ENCODE data around the gene TNFRSF14. TPM values are rescaled to one million over a fixed set of nuclear protein-coding genes. Genes with fewer than 3 reads are reported as not detected.
A peak's percentile ranks its signal among the peaks of the same experiment; 100 is the strongest.

Gene TNFRSF14
- total RNA-seq, 2 donors from 2014 or later: 25.9 to 58.3 TPM

DNA sequence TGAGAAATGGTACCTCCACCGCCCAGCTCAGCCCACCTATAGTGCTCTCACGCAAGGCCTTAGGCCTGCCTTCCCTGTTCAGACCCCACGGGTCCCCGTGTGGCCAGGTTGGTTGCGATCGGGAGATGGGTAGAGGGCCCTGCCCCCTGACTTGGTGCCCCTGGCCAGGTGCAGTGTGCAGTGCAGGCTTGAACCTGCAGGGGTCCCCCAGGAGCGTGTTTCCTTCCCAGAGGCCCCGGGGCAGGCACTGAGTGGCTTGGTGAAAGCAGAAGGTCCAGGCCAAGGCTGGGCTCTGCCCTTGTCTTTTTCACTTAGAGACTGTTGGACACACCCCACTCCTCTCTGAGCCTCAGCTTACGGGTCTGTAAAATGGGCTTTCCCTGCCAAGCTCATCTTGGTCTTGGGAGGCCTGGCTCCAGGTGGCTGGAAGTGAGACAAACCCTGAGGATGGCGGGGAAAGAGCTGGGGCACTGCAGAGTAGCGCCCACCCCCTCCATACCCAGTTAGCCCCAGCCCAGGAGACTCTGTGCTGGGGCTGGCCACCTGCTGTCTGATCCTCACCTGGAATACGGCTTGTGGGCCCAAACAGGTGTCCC lies 16.8 kb upstream of the TNFRSF14 start:
- Histone ChIP-seq H3K27ac (no peak overlapping the region), H3K36me3 (replicated peaks in 1 of 2; ENCODE audit: insufficient read depth in 1 of 2, low read depth in 2 of 2) (no peaks in the 10 kb centered on the region), H3K4me3 (no peak overlapping the region), H3K4me1 (no peaks in the 10 kb centered on the region), H3K9me3 (no peaks in the 10 kb centered on the region), H3K27me3 (peaks cover 0 to 4% of the 10 kb centered on the region in 2 donors)
- intact Hi-C loops (cut with DNase I): loop anchor here (5.0 to 10.0 kb wide), 2 partner anchors 45 to 122 kb away; partner anchors contain the start of gene PRXL2B
- WGBS, 2 donors: 53 to 82% methylated on average over 3 to 12 of the region's 12 CpGs
- no peak for TF ChIP-seq POLR2A (IDR thresholded peaks at IDR 0.05)
- peak in 4 of 7 experiments; percentile 5 to 18 (median 8) for TF ChIP-seq CTCF (IDR thresholded peaks at IDR 0.05)
- ATAC-seq (no peak), DNase-seq (no peak)

GRCh38 chr1:2540816-2541492 lies 15.2 kb upstream of the TNFRSF14 start:
- Histone ChIP-seq H3K9me3 (no peaks in the 10 kb centered on the region), H3K27ac (no peak overlapping the region), H3K4me3 (no peak overlapping the region), H3K4me1 (peaks cover 14% of the 10 kb centered on the region), H3K36me3 (replicated peaks in 1 of 2; ENCODE audit: insufficient read depth in 1 of 2, low read depth in 2 of 2) (no peaks in the 10 kb centered on the region), H3K27me3 (peaks cover 0 to 4% of the 10 kb centered on the region in 2 donors)
- DNase-seq (no peak), ATAC-seq (no peak)
- intact Hi-C loops (cut with DNase I): no loop called here
- WGBS, 2 donors: 25 to 55% methylated on average over 6 to 14 of the region's 39 CpGs
- TF ChIP-seq POLR2A (IDR thresholded peaks at IDR 0.05): no peak
- no peak for TF ChIP-seq CTCF (IDR thresholded peaks at IDR 0.05)

- intact Hi-C loops (cut with DNase I): no loop called here
- 67 to 70% methylated on average over 23 to 25 of the region's 25 CpGs for WGBS, 2 donors
- no peak for ATAC-seq
These were observed 14.4 kb upstream of the TNFRSF14 start for GRCh38 chr1:2541619-2542245.

DNA sequence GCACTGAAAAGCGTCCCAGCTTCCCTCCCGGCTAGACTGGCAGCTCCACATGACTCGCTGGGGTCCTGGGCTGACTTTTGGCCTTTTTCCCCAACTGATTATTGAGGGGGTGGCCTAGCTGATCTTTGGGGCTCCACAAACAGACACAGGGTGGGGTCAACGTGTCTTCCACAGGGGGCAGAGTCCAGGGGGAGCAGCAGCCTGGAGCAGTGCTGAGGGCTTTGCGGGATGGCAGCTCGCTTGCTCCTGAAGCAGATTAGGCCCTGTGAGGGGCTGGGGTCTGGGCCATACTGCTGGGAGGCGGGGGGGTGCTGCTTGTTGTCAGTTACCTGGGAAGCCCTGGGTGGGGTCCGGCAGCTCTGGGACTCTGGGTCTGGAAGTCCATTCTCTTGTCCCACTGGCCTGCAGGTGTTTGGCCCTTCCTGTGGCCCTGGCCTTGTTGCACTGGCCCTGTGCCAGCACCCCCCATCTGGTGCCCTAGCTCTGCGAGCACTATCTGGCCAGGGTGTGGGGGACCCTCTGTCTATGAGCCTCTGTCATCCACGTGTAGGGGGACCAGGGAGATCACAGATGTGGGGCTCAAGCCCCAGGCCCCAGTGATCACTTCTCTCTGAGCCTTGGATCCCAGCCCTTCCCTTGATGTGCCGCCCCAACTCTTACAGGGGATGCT lies 13.8 kb upstream of the TNFRSF14 start:
- no peaks in the 10 kb centered on the region for H3K9me3 ChIP-seq
- 81 to 88% methylated on average over 2 to 11 of the region's 11 CpGs for WGBS, 2 donors
- no peak for TF ChIP-seq POLR2A (IDR thresholded peaks at IDR 0.05)
- TF ChIP-seq CTCF (IDR thresholded peaks at IDR 0.05): no peak
- no peak overlapping the region for H3K4me3 ChIP-seq
- H3K4me1 ChIP-seq: peaks cover 26% of the 10 kb centered on the region
- no peaks in the 10 kb centered on the region for H3K36me3 ChIP-seq (replicated peaks in 1 of 2; ENCODE audit: insufficient read depth in 1 of 2, low read depth in 2 of 2)
- no peak for DNase-seq
- intact Hi-C loops (cut with DNase I): no loop called here
- ATAC-seq: no peak
- H3K27me3 ChIP-seq: peaks cover 0 to 4% of the 10 kb centered on the region in 2 donors
- H3K27ac ChIP-seq: no peak overlapping the region

More at GRCh38 chr1:2541619-2542245, 14.4 kb upstream of the TNFRSF14 start:
- DNase-seq: peak in 2 of 4 donors; percentile 57 to 59
- H3K4me3 ChIP-seq: no peak overlapping the region
- no peaks in the 10 kb centered on the region for H3K36me3 ChIP-seq (replicated peaks in 1 of 2; ENCODE audit: insufficient read depth in 1 of 2, low read depth in 2 of 2)
- H3K9me3 ChIP-seq: no peaks in the 10 kb centered on the region
- H3K4me1 ChIP-seq: peaks cover 20% of the 10 kb centered on the region
- no peak overlapping the region for H3K27ac ChIP-seq
- TF ChIP-seq CTCF (IDR thresholded peaks at IDR 0.05) (no peak), POLR2A (IDR thresholded peaks at IDR 0.05) (no peak)
- H3K27me3 ChIP-seq: peaks cover 0 to 4% of the 10 kb centered on the region in 2 donors

Measured in body of pancreas (tissue), 4 donors.